Motor neuron (in vitro differentiated cells): Measurements from ENCODE around the gene TOR2A. TPM values are rescaled to one million over a fixed set of nuclear protein-coding genes. Genes with fewer than 3 reads are reported as not detected.
A peak's percentile ranks its signal among the peaks of the same experiment; 100 is the strongest.

Source experiments
- ATAC-seq, 8 experiments: fragments of 200-7000 bp; cut with Tn5 transposase; replicated peaks in 6 of 8; 2 replicates each; pipeline ENCODE4 v1.8.0; 2021; ENCODE audit warnings: mild to moderate bottlenecking in 8 of 8, moderate library complexity in 8 of 8
- H3K27ac ChIP-seq, 2 donors: fragments of 250-450 bp; sonication (Bioruptor Pico); 2 replicates each; pipeline ENCODE4 v1.9.0; 2021; ENCODE audit warnings: antibody characterized with exemption in 2 of 2, mild to moderate bottlenecking in 2 of 2, moderate library complexity in 1 of 2
- H3K4me1 ChIP-seq, 2 donors: fragments of 250-450 bp; sonication (Bioruptor Pico); replicated peaks in 1 of 2; 2 replicates each; pipeline ENCODE4 v1.6.1; 2021; ENCODE audit warnings: antibody characterized with exemption in 2 of 2, mild to moderate bottlenecking in 2 of 2, moderate library complexity in 1 of 2
- H3K4me3 ChIP-seq, 5 donors: fragments of 250-450 bp; sonication (Bioruptor Pico); 2 replicates each; pipeline ENCODE4 v1.9.0; 2021; ENCODE audit warnings: antibody characterized with exemption in 5 of 5, mild to moderate bottlenecking in 5 of 5, moderate library complexity in 4 of 5
- WGBS, 10 experiments: fragments of 450-650 bp; shearing (Covaris generic); methylation state at CpG; one replicate each; pipeline ENCODE4 v1.0.0; 2022; 5-methylcytosine and 5-hydroxymethylcytosine counted together
- in situ Hi-C, 9 experiments: fragments of 400-800 bp; cut with MboI; loops; one replicate each; pipeline ENCODE4 v1.15.0; 2021; ENCODE audit warnings: low sequenced_read_pairs in 9 of 9, low pct_unique_long_range_greater_than_20kb in 2 of 9; ENCODE audit not compliant: unreplicated experiment in 9 of 9
- total RNA-seq, 8 experiments: library from RNA; unstranded; fragments of 300-600 nt; gene quantifications; 2 replicates each; pipeline versions ENCODE4 v1.2.3 to v1.2.4, GENCODE V29; 2022

Gene TOR2A
- total RNA-seq, 8 experiments from 2014 or later = 5.5 to 18.1 (median 11.8) TPM

- no peak for ATAC-seq
- in situ Hi-C loops = loop anchor here in 1 of 9 experiments (10.0 kb wide), 1 partner anchor 115 kb away; no protein-coding TSS in a partner anchor
- Histone ChIP-seq H3K27ac (no peak overlapping the region), H3K4me3 (no peak overlapping the region), H3K4me1 (peaks cover 28 to 29% of the 10 kb centered on the region in 2 donors)
- 87 to 100% (median 93%) methylated on average over 2 to 4 of the region's 10 CpGs; no CpG with 5 or more reads in 4 of the 10 experiments for WGBS, 10 experiments
Measured at GRCh38 chr9:127710204-127710783, 24.8 kb downstream of the TOR2A start.

GRCh38 chr9:127708952-127709587 is 26.0 kb downstream of the TOR2A start:
- Histone ChIP-seq H3K4me1 (peaks cover 29 to 30% of the 10 kb centered on the region in 2 donors), H3K4me3 (no peak overlapping the region), H3K27ac (no peak overlapping the region)
- 83 to 100% (median 89%) methylated on average over 1 to 6 of the region's 8 CpGs; no CpG with 5 or more reads in 4 of the 10 experiments for WGBS, 10 experiments
- in situ Hi-C loops = no loop called here
- no peak for ATAC-seq

- 65 to 100% (median 85%) methylated on average over 2 to 4 of the region's 5 CpGs; no CpG with 5 or more reads in 7 of the 10 experiments for WGBS, 10 experiments
- no peak overlapping the region for H3K27ac ChIP-seq
- in situ Hi-C loops = no loop called here
- no peak overlapping the region for H3K4me3 ChIP-seq
- peaks cover 29 to 30% of the 10 kb centered on the region in 2 donors for H3K4me1 ChIP-seq
- no peak for ATAC-seq
Measured at GRCh38 chr9:127707766-127708165, 27.3 kb downstream of the TOR2A start.

- peaks cover 25 to 27% of the 10 kb centered on the region in 2 donors for H3K4me1 ChIP-seq
- H3K4me3 ChIP-seq = peak within 1 kb of the TSS in 1 of 5 donors; percentile 17
- ATAC-seq = peak in 6 of 8 experiments; percentile 40 to 78 (median 50)
- in situ Hi-C loops = no loop called here
- H3K27ac ChIP-seq = no peak within 1 kb of the TSS
- 26 to 100% methylated on average over 3 to 4 of the region's 11 CpGs; no CpG with 5 or more reads in 8 of the 10 experiments for WGBS, 10 experiments
Measured at GRCh38 chr9:127706836-127707241, 28.3 kb downstream of the TOR2A start, which contains the start of gene CFAP157. TSS of gene CFAP157 (plus strand) at chr9:127706988. CDS start at chr9:127707032, 44 bp downstream.

- Histone ChIP-seq H3K4me3 (no peak overlapping the region), H3K27ac (no peak overlapping the region), H3K4me1 (peaks cover 15 to 18% of the 10 kb centered on the region in 2 donors)
- in situ Hi-C loops = no loop called here
- 60 to 100% (median 67%) methylated on average over 1 to 3 of the region's 12 CpGs; no CpG with 5 or more reads in 6 of the 10 experiments for WGBS, 10 experiments
- ATAC-seq = peak in 5 of 8 experiments; percentile 12 to 44 (median 38)
Measured at GRCh38 chr9:127705577-127706379, 29.3 kb downstream of the TOR2A start.

- no peak overlapping the region for H3K4me3 ChIP-seq
- peaks cover 15 to 16% of the 10 kb centered on the region in 2 donors for H3K4me1 ChIP-seq
- 43 to 100% (median 84%) methylated on average over 1 to 5 of the region's 9 CpGs; no CpG with 5 or more reads in 3 of the 10 experiments for WGBS, 10 experiments
- in situ Hi-C loops = no loop called here
- H3K27ac ChIP-seq = no peak overlapping the region
- no peak for ATAC-seq
Measured at GRCh38 chr9:127703289-127703946, 31.7 kb downstream of the TOR2A start.

GRCh38 chr9:127700594-127701255 is 34.4 kb downstream of the TOR2A start:
- no peak overlapping the region for H3K27ac ChIP-seq

GRCh38 chr9:127700140-127700539 is 35.0 kb downstream of the TOR2A start:
- ATAC-seq = no peak
- WGBS, 10 experiments = 40 to 100% (median 92%) methylated on average over 1 to 2 of the region's 2 CpGs; no CpG with 5 or more reads in 2 of the 10 experiments
- in situ Hi-C loops = no loop called here
- H3K4me3 ChIP-seq = no peak overlapping the region
- no peak overlapping the region for H3K27ac ChIP-seq
- peaks cover under 1 to 7% of the 10 kb centered on the region in 2 donors for H3K4me1 ChIP-seq

More at GRCh38 chr9:127700594-127701255, 34.4 kb downstream of the TOR2A start:
- in situ Hi-C loops = no loop called here
- WGBS, 10 experiments = 0 to 83% (median 67%) methylated on average over 2 to 4 of the region's 5 CpGs; no CpG with 5 or more reads in 1 of the 10 experiments
- peak in 3 of 8 experiments; percentile 39 to 86 (median 58) for ATAC-seq
- no peak overlapping the region for H3K4me3 ChIP-seq
- H3K4me1 ChIP-seq = peaks cover 6 to 8% of the 10 kb centered on the region in 2 donors

- Histone ChIP-seq H3K4me1 (peaks cover 0 to 5% of the 10 kb centered on the region in 2 donors), H3K27ac (no peak overlapping the region), H3K4me3 (peak overlapping the region in 4 of 5 donors; percentile 16 to 26 (median 22))
- in situ Hi-C loops = loop anchor here in 1 of 9 experiments (25.0 kb wide), 1 partner anchor 187 kb away; no protein-coding TSS in a partner anchor
- 3 to 34% (median 23%) methylated on average over 2 to 26 of the region's 41 CpGs; no CpG with 5 or more reads in 4 of the 10 experiments for WGBS, 10 experiments
- ATAC-seq = peak; percentile 78 to 97 (median 93)
Measured at GRCh38 chr9:127698985-127699670, 36.0 kb downstream of the TOR2A start.

- no peak for ATAC-seq
- Histone ChIP-seq H3K4me1 (peaks cover 0 to 5% of the 10 kb centered on the region in 2 donors), H3K4me3 (no peak overlapping the region), H3K27ac (no peak overlapping the region)
- WGBS, 10 experiments = 71 to 100% (median 92%) methylated on average over 1 to 4 of the region's 5 CpGs; no CpG with 5 or more reads in 1 of the 10 experiments
- in situ Hi-C loops = loop anchor here in 1 of 9 experiments (25.0 kb wide), 1 partner anchor 186 kb away; no protein-coding TSS in a partner anchor
Measured at GRCh38 chr9:127698386-127698785, 36.7 kb downstream of the TOR2A start.

GRCh38 chr9:127697575-127697974 is 37.5 kb downstream of the TOR2A start:
- in situ Hi-C loops = loop anchor here in 1 of 9 experiments (25.0 kb wide), 1 partner anchor 185 kb away; no protein-coding TSS in a partner anchor
- ATAC-seq = no peak
- Histone ChIP-seq H3K27ac (no peak overlapping the region), H3K4me1 (peaks cover 0 to 5% of the 10 kb centered on the region in 2 donors), H3K4me3 (no peak overlapping the region)
- WGBS, 10 experiments = 27 to 100% (median 87%) methylated on average over 1 to 5 of the region's 5 CpGs
